Activated CD4-positive, alpha-beta memory T cell treated with anti-CD3 and anti-CD28 coated beads, Interleukin-2, amount 10 ng/mL, durations not matched to agents 7 days and 5 days (primary cell): Measurements from ENCODE around the gene PAOX. TPM values are rescaled to one million over a fixed set of nuclear protein-coding genes. Genes with fewer than 3 reads are reported as not detected.
"Not testable (repeated sequence)": the region's sequence is repeated elsewhere in the genome, so short reads cannot be mapped to it uniquely, and the experiment has no call there.

ENCODE experiments used
- CTCF ChIA-PET: fragments of 350-600 bp; sonication (Branson Sonifier 250); formaldehyde crosslinking; loops from one replicate; lab custom pipeline; 2021; ENCODE audit warnings: antibody characterized with exemption, inconsistent platforms; lab: Charles Lee
- POLR2A ChIA-PET: fragments of 350-600 bp; sonication (Branson Sonifier 250); formaldehyde crosslinking; loops from one replicate; lab custom pipeline; 2021; ENCODE audit warnings: antibody characterized with exemption; lab: Charles Lee
- DNase-seq: peaks from one replicate; pipeline ENCODE4 v3.0.0-alpha.2; 2020
- H3K27ac Mint-ChIP-seq: one replicate; pipeline ENCODE4 v1.8.0; 2021; ENCODE audit warnings: mild to moderate bottlenecking, mixed read lengths
- H3K27me3 Mint-ChIP-seq: one replicate; pipeline ENCODE4 v1.8.0; 2021; ENCODE audit warnings: mixed read lengths
- H3K36me3 Mint-ChIP-seq: one replicate; pipeline ENCODE4 v1.8.0; 2021; ENCODE audit warnings: low read depth, mixed read lengths
- H3K4me1 Mint-ChIP-seq: one replicate; pipeline ENCODE4 v1.8.0; 2021; ENCODE audit warnings: mixed read lengths
- H3K4me3 Mint-ChIP-seq: one replicate; pipeline ENCODE4 v1.8.0; 2021; ENCODE audit warnings: mild to moderate bottlenecking, mixed read lengths
- H3K9me3 Mint-ChIP-seq: one replicate; pipeline ENCODE4 v1.8.0; 2021; ENCODE audit warnings: mixed read lengths
- total RNA-seq, 2 experiments: library from RNA; stranded (reverse); gene quantifications; one replicate each; pipeline ENCODE4 v1.2.3, GENCODE V29; 2021

PAOX gene
- total RNA-seq, 2 experiments from 2014 or later = 5.9 to 7.8 TPM

DNA sequence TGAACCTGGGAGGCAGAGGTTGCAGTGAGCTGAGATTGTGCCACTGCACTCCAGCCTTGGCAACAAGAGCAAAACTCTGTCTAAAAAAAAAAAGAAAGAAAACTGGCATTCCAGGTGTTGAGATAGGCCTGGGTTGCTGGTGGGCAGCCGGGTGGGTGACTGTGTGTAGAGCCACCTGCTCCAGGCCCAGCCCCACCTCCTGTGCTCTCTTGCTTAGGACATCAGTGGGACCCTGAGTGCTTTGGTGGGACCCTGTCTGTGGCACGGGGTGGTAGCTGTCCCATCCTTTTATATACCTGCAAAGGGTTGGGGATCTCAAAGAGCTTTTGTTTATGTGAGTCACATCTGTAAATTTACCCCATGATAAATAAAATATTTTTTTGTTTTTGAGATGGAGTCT lies 6.2 kb downstream of the PAOX start:
- no peak for DNase-seq
- no peak overlapping the region for H3K4me3 Mint-ChIP-seq
- no peaks in the 10 kb centered on the region for H3K36me3 Mint-ChIP-seq
- no peaks in the 10 kb centered on the region for H3K9me3 Mint-ChIP-seq
- no peaks in the 10 kb centered on the region for H3K27me3 Mint-ChIP-seq
- POLR2A ChIA-PET = no interaction called here
- CTCF ChIA-PET = no interaction called here
- no peak overlapping the region for H3K27ac Mint-ChIP-seq
- H3K4me1 Mint-ChIP-seq = peaks cover 22% of the 10 kb centered on the region

GRCh38 chr10:133386951-133387350 lies 7.9 kb downstream of the PAOX start:
- H3K36me3 Mint-ChIP-seq, H3K27ac Mint-ChIP-seq, H3K9me3 Mint-ChIP-seq, H3K4me3 Mint-ChIP-seq, DNase-seq, H3K27me3 Mint-ChIP-seq: not testable (repeated sequence)
- H3K4me1 Mint-ChIP-seq = peaks cover 38% of the 10 kb centered on the region
- ChIA-PET POLR2A (interaction anchor here (1.1 kb wide), 1 partner anchor 14 kb away, joined by 3 read pairs; the partner anchor contains the start of gene ECHS1), CTCF (interaction anchor here (0.9 to 2.0 kb wide), 2 partner anchors 9 to 133 kb away, joined by 3 to 5 read pairs; no protein-coding TSS in a partner anchor)

- no peaks in the 10 kb centered on the region for H3K27me3 Mint-ChIP-seq
- H3K9me3 Mint-ChIP-seq = no peaks in the 10 kb centered on the region
- peaks cover 47% of the 10 kb centered on the region for H3K4me1 Mint-ChIP-seq
- H3K27ac Mint-ChIP-seq = peak overlapping the region; percentile 98
- ChIA-PET POLR2A (interaction anchor here (1.8 to 5.7 kb wide), 8 partner anchors 9 to 130 kb away, joined by 5 to 68 read pairs (median 8); partner anchors contain the start of genes ECHS1 and PAOX), CTCF (interaction anchor here (0.9 to 3.2 kb wide), 5 partner anchors 10 to 132 kb away, joined by 3 to 18 read pairs (median 4); no protein-coding TSS in a partner anchor)
- no peak for DNase-seq
- peak overlapping the region; percentile 70 for H3K4me3 Mint-ChIP-seq
- peaks cover 3% of the 10 kb centered on the region for H3K36me3 Mint-ChIP-seq
Measured at GRCh38 chr10:133388236-133388972, 9.3 kb downstream of the PAOX start.

GRCh38 chr10:133388973-133389818 lies 10.1 kb downstream of the PAOX start:
- H3K4me3 Mint-ChIP-seq = peak overlapping the region; percentile 70
- peaks cover 3% of the 10 kb centered on the region for H3K36me3 Mint-ChIP-seq
- POLR2A ChIA-PET = interaction anchor here (0.7 to 5.7 kb wide), 13 partner anchors 10 to 131 kb away, joined by 3 to 68 read pairs (median 5); partner anchors contain the start of genes ECHS1, FUOM and PAOX
- H3K9me3 Mint-ChIP-seq = no peaks in the 10 kb centered on the region
- H3K4me1 Mint-ChIP-seq = peaks cover 49% of the 10 kb centered on the region
- H3K27ac Mint-ChIP-seq = peak overlapping the region; percentile 98
- DNase-seq = peak; percentile 68
- CTCF ChIA-PET = interaction anchor here (1.5 to 3.2 kb wide), 3 partner anchors 11 to 81 kb away, joined by 4 to 18 read pairs (median 4); no protein-coding TSS in a partner anchor
- H3K27me3 Mint-ChIP-seq = no peaks in the 10 kb centered on the region

- no peak for DNase-seq
- H3K27me3 Mint-ChIP-seq = no peaks in the 10 kb centered on the region
- H3K4me3 Mint-ChIP-seq = peak overlapping the region; percentile 70
- H3K9me3 Mint-ChIP-seq = no peaks in the 10 kb centered on the region
- POLR2A ChIA-PET = interaction anchor here (0.6 to 5.7 kb wide), 15 partner anchors 8 to 132 kb away, joined by 3 to 68 read pairs (median 5); partner anchors contain the start of genes ECHS1 and PAOX
- H3K27ac Mint-ChIP-seq = peak overlapping the region; percentile 98
- H3K4me1 Mint-ChIP-seq = peaks cover 62% of the 10 kb centered on the region
- peaks cover 12% of the 10 kb centered on the region for H3K36me3 Mint-ChIP-seq
- CTCF ChIA-PET = interaction anchor here (0.6 to 3.2 kb wide), 6 partner anchors 11 to 61 kb away, joined by 3 to 18 read pairs (median 4); partner anchors contain the start of gene ECHS1
Measured at GRCh38 chr10:133390597-133391248, 11.7 kb downstream of the PAOX start.

GRCh38 chr10:133391249-133391635 lies 12.2 kb downstream of the PAOX start:
- peak overlapping the region; percentile 47 for H3K4me3 Mint-ChIP-seq
- H3K27me3 Mint-ChIP-seq = no peaks in the 10 kb centered on the region
- CTCF ChIA-PET = interaction anchor here (0.9 to 1.3 kb wide), 3 partner anchors 10 to 62 kb away, joined by 3 to 4 read pairs (median 4); no protein-coding TSS in a partner anchor
- peaks cover 65% of the 10 kb centered on the region for H3K4me1 Mint-ChIP-seq
- peak overlapping the region; percentile 98 for H3K27ac Mint-ChIP-seq
- H3K36me3 Mint-ChIP-seq = peaks cover 13% of the 10 kb centered on the region
- DNase-seq = no peak
- POLR2A ChIA-PET = interaction anchor here (1.2 to 5.7 kb wide), 5 partner anchors 10 to 84 kb away, joined by 3 to 68 read pairs (median 8); partner anchors contain the start of genes ECHS1 and PAOX
- H3K9me3 Mint-ChIP-seq = no peaks in the 10 kb centered on the region

DNA sequence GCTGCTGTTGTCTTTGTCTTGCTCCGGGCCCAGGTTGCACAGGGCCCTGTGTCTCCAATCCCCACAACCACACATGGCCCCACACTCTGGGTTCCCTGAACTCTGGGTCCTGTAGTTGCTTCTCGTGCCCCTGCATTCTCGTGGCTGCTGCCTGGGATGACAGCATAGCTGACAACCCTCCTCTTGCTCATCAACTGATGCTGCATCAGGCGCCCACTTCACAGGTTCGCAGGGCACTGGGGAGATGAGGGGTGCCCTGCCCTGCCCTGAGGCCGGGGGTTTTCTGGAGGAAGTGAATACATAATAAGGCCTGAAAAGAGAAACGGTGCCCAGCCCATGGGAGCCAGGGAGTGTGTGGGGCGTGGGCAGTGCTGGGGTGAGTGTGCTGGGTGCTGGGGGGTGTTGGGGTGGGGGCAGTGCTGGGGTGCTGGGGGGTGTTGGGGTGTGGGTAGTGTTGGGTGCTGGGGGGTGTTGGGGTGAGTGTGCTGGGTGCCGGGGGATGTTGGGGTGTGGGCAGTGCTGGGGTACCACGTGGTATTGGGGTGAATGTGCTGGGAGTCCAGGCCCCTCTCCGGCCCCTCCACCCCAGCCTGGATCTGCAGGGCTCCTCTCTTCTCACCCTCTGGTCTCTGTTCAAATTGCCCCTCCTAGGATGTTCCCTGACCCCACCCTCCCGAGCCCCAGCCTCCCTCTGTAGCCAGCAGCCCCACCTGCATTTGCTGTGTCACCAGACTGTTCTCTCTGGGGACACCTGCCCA lies 12.9 kb downstream of the PAOX start:
- POLR2A ChIA-PET = interaction anchor here (1.3 to 5.7 kb wide), 4 partner anchors 13 to 84 kb away, joined by 3 to 68 read pairs (median 6); partner anchors contain the start of genes ECHS1 and PAOX
- H3K4me3 Mint-ChIP-seq = peak overlapping the region; percentile 7

DNA sequence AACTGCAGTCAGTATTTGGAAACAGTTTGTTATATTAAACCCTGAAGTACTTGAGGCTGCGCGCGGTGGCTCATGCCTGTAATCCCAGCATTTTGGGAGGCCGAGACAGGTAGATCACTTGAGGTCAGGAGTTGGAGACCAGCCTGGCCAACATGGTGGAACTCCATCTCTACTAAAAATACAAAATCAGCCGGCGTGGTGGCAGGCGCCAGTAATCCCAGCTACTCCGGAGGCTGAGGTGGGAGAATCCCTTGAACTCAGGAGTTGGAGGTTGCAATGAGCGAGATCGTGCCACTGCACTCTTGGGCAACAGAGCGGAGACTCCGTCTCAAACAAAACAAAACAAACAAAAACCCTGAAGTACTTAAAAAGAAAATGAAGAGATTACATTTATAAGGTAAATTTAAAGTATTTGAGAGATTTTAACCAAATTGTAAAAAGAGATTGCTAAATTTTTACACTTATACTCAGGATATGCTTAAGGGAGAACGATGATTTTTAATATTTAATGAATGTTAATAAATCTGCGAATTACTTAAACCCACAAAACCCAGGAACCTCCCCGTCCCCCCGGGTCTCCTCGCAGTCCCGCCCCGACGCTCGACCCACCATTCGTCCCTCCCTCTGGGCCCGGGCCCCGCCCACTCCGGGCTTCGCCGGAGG lies 14.5 kb downstream of the PAOX start:
- peaks cover 75% of the 10 kb centered on the region for H3K4me1 Mint-ChIP-seq
- H3K27me3 Mint-ChIP-seq = no peaks in the 10 kb centered on the region
- peak overlapping the region; percentile 84 for H3K27ac Mint-ChIP-seq
- no peaks in the 10 kb centered on the region for H3K9me3 Mint-ChIP-seq
- H3K4me3 Mint-ChIP-seq = peak overlapping the region; percentile 81
- DNase-seq = no peak
- ChIA-PET POLR2A (interaction anchor here (1.3 to 5.7 kb wide), 3 partner anchors 15 to 25 kb away, joined by 3 to 68 read pairs (median 5); partner anchors contain the start of genes ECHS1 and PAOX), CTCF (no interaction called here)
- peaks cover 32% of the 10 kb centered on the region for H3K36me3 Mint-ChIP-seq

More for the DNA sequence above, 12.9 kb downstream of the PAOX start:
- no peak for DNase-seq
- Mint-ChIP-seq H3K36me3 (peaks cover 18% of the 10 kb centered on the region), H3K27me3 (no peaks in the 10 kb centered on the region), H3K4me1 (peaks cover 70% of the 10 kb centered on the region), H3K9me3 (no peaks in the 10 kb centered on the region), H3K27ac (peak overlapping the region; percentile 98)
- CTCF ChIA-PET = interaction anchor here (0.9 to 1.3 kb wide), 4 partner anchors 9 to 62 kb away, joined by 3 to 4 read pairs (median 4); no protein-coding TSS in a partner anchor

DNA sequence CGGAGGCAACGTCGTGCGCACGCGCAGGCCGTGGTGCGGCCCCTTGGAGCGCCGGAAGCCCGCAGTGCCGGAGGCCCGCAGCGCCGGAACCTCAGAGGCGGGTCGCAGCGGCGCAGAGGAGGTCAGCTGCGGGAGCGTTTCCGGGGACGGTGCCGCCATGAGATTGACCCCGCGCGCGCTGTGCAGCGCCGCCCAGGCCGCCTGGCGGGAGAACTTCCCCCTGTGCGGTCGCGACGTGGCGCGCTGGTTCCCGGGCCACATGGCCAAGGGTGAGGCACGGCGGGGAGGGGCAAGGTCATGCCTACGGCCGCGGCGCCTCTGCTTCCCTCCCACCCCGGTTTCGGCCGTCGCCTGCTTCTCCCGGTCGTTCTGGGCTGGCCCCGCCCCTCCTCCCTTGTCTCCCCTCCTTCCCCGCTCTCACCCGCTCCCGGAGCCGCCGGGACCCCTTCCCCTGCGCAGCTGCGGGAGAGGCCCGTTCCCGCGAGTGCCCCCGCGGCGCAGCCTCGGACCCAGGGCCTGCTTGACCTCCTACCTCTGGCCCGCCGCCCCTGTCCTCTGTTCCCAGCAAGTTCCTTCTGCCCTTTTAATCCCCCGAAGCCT lies 15.1 kb downstream of the PAOX start, which contains the start of gene MTG1:
Gene MTG1 (plus strand): TSS at position 94 of the 600 bp plus-strand sequence. CDS start 64 bp downstream, at position 158.
- Mint-ChIP-seq H3K27ac (peak within 1 kb of the TSS; percentile 84), H3K9me3 (no peaks in the 10 kb centered on the region), H3K27me3 (no peaks in the 10 kb centered on the region), H3K4me1 (peaks cover 69% of the 10 kb centered on the region), H3K36me3 (peaks cover 39% of the 10 kb centered on the region), H3K4me3 (peak within 1 kb of the TSS; percentile 81)
- peak; percentile 94 for DNase-seq
- POLR2A ChIA-PET = interaction anchor here (1.5 to 2.2 kb wide), 2 partner anchors 21 to 28 kb away, joined by 5 to 6 read pairs; partner anchors contain the start of gene ECHS1
- CTCF ChIA-PET = no interaction called here

DNA sequence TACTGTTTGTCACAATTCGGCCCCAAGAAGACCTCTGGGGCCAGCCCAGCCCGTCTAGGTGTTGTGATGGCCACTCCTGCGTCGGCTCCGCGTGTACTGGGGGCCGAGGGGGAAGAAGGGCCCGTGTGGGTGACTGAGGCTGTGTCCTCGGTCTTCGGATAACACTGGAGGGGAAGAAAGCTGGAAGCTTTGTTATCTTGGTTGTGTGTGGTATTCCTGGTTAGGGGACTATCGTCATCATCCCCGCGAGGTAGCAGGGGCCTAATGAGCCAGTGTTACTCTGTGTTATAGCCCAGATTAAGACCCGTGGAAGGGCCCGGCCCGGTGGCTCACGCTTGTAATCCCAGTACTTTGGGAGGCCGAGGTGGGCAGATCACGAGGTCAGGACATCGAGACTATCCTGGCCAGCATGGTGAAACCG lies 15.7 kb downstream of the PAOX start:
- POLR2A ChIA-PET = interaction anchor here (1.5 to 2.2 kb wide), 2 partner anchors 22 to 27 kb away, joined by 5 to 6 read pairs; partner anchors contain the start of gene ECHS1

More for the DNA sequence above, 15.7 kb downstream of the PAOX start:
- Mint-ChIP-seq H3K27ac (peak overlapping the region; percentile 84), H3K36me3 (peaks cover 45% of the 10 kb centered on the region), H3K4me3 (peak overlapping the region; percentile 81), H3K9me3 (no peaks in the 10 kb centered on the region), H3K4me1 (peaks cover 69% of the 10 kb centered on the region), H3K27me3 (no peaks in the 10 kb centered on the region)
- DNase-seq = no peak
- CTCF ChIA-PET = no interaction called here
